ENCODE data around the gene ACACB. TPM values are rescaled to one million over a fixed set of nuclear protein-coding genes. Genes with fewer than 3 reads are reported as not detected.

The ACACB gene
- total and polyA plus RNA-seq, 2 donors (not counting 3 experiments of a cell fraction or from before 2014, with no cell fraction given), result 1.3 to 5.7 TPM

- no TSS peak for BruUV-seq (replicated peaks)
- TF ChIP-seq, protein P1, sequence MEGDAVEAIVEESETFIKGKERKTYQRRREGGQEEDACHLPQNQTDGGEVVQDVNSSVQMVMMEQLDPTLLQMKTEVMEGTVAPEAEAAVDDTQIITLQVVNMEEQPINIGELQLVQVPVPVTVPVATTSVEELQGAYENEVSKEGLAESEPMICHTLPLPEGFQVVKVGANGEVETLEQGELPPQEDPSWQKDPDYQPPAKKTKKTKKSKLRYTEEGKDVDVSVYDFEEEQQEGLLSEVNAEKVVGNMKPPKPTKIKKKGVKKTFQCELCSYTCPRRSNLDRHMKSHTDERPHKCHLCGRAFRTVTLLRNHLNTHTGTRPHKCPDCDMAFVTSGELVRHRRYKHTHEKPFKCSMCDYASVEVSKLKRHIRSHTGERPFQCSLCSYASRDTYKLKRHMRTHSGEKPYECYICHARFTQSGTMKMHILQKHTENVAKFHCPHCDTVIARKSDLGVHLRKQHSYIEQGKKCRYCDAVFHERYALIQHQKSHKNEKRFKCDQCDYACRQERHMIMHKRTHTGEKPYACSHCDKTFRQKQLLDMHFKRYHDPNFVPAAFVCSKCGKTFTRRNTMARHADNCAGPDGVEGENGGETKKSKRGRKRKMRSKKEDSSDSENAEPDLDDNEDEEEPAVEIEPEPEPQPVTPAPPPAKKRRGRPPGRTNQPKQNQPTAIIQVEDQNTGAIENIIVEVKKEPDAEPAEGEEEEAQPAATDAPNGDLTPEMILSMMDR (IDR thresholded peaks at IDR 0.05; ENCODE audit: extremely low read depth in 1 of 2, insufficient read depth in 1 of 2, low read depth in 1 of 2, low read length in 2 of 2), result no peak
- no peak for TF ChIP-seq POLR2AphosphoS5 (IDR thresholded peaks at IDR 0.05; ENCODE audit: insufficient read depth, low read depth, low read length)
- TF ChIP-seq POLR2A (IDR thresholded peaks at IDR 0.05; ENCODE audit: low read depth, low read length), result no peak
- no peak for TF ChIP-seq MYC (IDR thresholded peaks at IDR 0.05; ENCODE audit: low read depth, low read length)
- no peak for TF ChIP-seq EZH2 (IDR thresholded peaks at IDR 0.05; ENCODE audit: borderline replicate concordance, low read depth, low read length, severe bottlenecking)
- no peak for TF ChIP-seq JUN (IDR thresholded peaks at IDR 0.05; ENCODE audit: borderline replicate concordance, insufficient read depth, insufficient read length, low read depth)
- no peak for TF ChIP-seq MAX (IDR thresholded peaks at IDR 0.05; ENCODE audit: insufficient read depth, insufficient read length)
- TF ChIP-seq GATA2 (IDR thresholded peaks at IDR 0.05; ENCODE audit: insufficient read depth, insufficient read length, low read depth, low read length), result no peak
- no peak for TF ChIP-seq FOS (IDR thresholded peaks at IDR 0.05; ENCODE audit: borderline replicate concordance, insufficient read depth, low read length)
- H3K27ac ChIP-seq (ENCODE audit: insufficient read depth, low read depth, low read length), result no peak overlapping the region
- FAIRE-seq (no peak), DNase-seq (ENCODE audit: low read depth, low spot score) (no peak)
- H3K9ac ChIP-seq (replicated peaks; ENCODE audit: extremely low read depth, insufficient read depth, low read length), result no peak overlapping the region
- no peaks in the 10 kb centered on the region for H3K4me1 ChIP-seq (ENCODE audit: control insufficient read depth, extremely low read depth, insufficient read depth, low read length)
- no peaks in the 10 kb centered on the region for H3K79me2 ChIP-seq (ENCODE audit: control insufficient read depth, insufficient read depth, low read length)
- H2AFZ ChIP-seq (ENCODE audit: low read depth, low read length), result no peak overlapping the region
- no peaks in the 10 kb centered on the region for H3K9me1 ChIP-seq (replicated peaks; ENCODE audit: control insufficient read depth, extremely low read depth, insufficient read depth, low read length)
- intact Hi-C loops (cut with micrococcal nuclease) (no loop called here), dilution Hi-C loops (cut with MboI; ENCODE audit: extremely low pct_ligation_motif_present, low sequenced_read_pairs) (no loop called here)
- H3K27me3 ChIP-seq (ENCODE audit: control insufficient read depth in 2 of 2, insufficient read depth in 2 of 2, low read length in 2 of 2), result no peaks in the 10 kb centered on the region
- H3K9me3 ChIP-seq (replicated peaks; ENCODE audit: control insufficient read depth, insufficient read depth, low read length), result no peaks in the 10 kb centered on the region
- ChIA-PET CTCF (no interaction called here), POLR2A (no interaction called here)
- H3K36me3 ChIP-seq (ENCODE audit: control insufficient read depth in 2 of 2, extremely low read depth in 1 of 2, insufficient read depth in 2 of 2, low read length in 2 of 2), result no peaks in the 10 kb centered on the region
- no peaks in the 10 kb centered on the region for H4K20me1 ChIP-seq (replicated peaks; ENCODE audit: control insufficient read depth, extremely low read depth, insufficient read depth, low read length)
- no peak overlapping the region for H3K4me3 ChIP-seq (replicated peaks in 1 of 3; ENCODE audit: insufficient read depth in 1 of 3, low read depth in 1 of 3, low read length in 3 of 3)
- H3K4me2 ChIP-seq (ENCODE audit: insufficient read depth, low read length), result no peak overlapping the region
Measured at GRCh38 chr12:109222062-109222461, 105.7 kb downstream of the ACACB start.

Data from endothelial cell of umbilical vein (primary cell).